Progenitor cell of endocrine pancreas (in vitro differentiated cells): Measurements from ENCODE around the gene POLR3H. TPM values are rescaled to one million over a fixed set of nuclear protein-coding genes. Genes with fewer than 3 reads are reported as not detected.
"Not testable (repeated sequence)": the region's sequence is repeated elsewhere in the genome, so short reads cannot be mapped to it uniquely, and the experiment has no call there.

Experiments
- DNase-seq: peaks from one replicate; pipeline ENCODE4 v3.0.0; 2021; ENCODE audit warnings: low spot score; ENCODE audit not compliant: unreplicated experiment
- H3K27ac Mint-ChIP-seq: 2 replicates; pipeline ENCODE4 v1.8.0; 2021; ENCODE audit warnings: mild to moderate bottlenecking, moderate library complexity, mixed read lengths
- H3K27me3 Mint-ChIP-seq: 2 replicates; pipeline ENCODE4 v1.8.0; 2021; ENCODE audit warnings: mixed read lengths
- H3K36me3 Mint-ChIP-seq: 2 replicates; pipeline ENCODE4 v1.8.0; 2022; ENCODE audit warnings: mixed read lengths; ENCODE audit not compliant: insufficient read depth
- H3K4me1 Mint-ChIP-seq: 2 replicates; pipeline ENCODE4 v1.8.0; 2021; ENCODE audit warnings: low read depth, mixed read lengths
- H3K4me3 Mint-ChIP-seq: 2 replicates; pipeline ENCODE4 v1.8.0; 2021; ENCODE audit warnings: low read depth, mild to moderate bottlenecking, moderate library complexity, mixed read lengths
- H3K9me3 Mint-ChIP-seq: 2 replicates; pipeline ENCODE4 v1.8.0; 2021; ENCODE audit warnings: low read depth, mixed read lengths
- total RNA-seq: library from RNA; stranded (reverse); gene quantifications from 2 replicates; pipeline ENCODE4 v1.2.1, GENCODE V29; 2021
- TF ChIP-seq, protein P1 (sequence below): fragments of 200-600 bp; sonication (generic); IDR thresholded peaks from one replicate; pipeline ENCODE4 v1.5.0; 2021; ENCODE audit warnings: antibody characterized with exemption, mild to moderate bottlenecking; ENCODE audit not compliant: unreplicated experiment

Gene POLR3H
- total RNA-seq, 1 donor from 2014 or later: 44.1 TPM

GRCh38 chr22:41560095-41560471, 15.8 kb upstream of the POLR3H start:
- Mint-ChIP-seq H3K36me3 (no peaks in the 10 kb centered on the region), H3K4me3 (no peak overlapping the region), H3K27ac (peak overlapping the region; percentile 7), H3K9me3 (no peaks in the 10 kb centered on the region), H3K4me1 (peaks cover 18% of the 10 kb centered on the region), H3K27me3 (peaks cover 4% of the 10 kb centered on the region)
- DNase-seq: no peak
- TF ChIP-seq, protein P1, sequence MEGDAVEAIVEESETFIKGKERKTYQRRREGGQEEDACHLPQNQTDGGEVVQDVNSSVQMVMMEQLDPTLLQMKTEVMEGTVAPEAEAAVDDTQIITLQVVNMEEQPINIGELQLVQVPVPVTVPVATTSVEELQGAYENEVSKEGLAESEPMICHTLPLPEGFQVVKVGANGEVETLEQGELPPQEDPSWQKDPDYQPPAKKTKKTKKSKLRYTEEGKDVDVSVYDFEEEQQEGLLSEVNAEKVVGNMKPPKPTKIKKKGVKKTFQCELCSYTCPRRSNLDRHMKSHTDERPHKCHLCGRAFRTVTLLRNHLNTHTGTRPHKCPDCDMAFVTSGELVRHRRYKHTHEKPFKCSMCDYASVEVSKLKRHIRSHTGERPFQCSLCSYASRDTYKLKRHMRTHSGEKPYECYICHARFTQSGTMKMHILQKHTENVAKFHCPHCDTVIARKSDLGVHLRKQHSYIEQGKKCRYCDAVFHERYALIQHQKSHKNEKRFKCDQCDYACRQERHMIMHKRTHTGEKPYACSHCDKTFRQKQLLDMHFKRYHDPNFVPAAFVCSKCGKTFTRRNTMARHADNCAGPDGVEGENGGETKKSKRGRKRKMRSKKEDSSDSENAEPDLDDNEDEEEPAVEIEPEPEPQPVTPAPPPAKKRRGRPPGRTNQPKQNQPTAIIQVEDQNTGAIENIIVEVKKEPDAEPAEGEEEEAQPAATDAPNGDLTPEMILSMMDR: no peak

DNA sequence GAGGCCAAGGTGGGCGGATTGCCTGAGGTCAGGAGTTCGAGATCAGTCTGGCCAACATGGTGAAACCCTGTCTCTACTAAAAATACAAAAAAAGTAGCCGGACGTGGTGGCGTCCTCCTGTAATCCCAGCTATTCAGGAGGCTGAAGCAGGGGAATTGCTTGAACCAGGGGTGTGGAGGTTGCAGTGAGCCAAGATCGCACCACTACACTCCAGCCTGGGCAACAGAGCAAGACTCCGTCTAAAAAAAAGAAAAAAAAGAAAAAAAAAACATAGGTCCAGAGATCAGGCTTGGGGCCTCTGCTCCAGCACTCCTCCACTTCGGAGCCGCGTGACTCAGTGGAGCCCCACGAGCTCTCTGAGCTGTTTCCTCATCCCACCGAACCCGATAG, 14.0 kb upstream of the POLR3H start:
- DNase-seq, H3K9me3 Mint-ChIP-seq, H3K27me3 Mint-ChIP-seq, H3K4me3 Mint-ChIP-seq, H3K27ac Mint-ChIP-seq, H3K36me3 Mint-ChIP-seq: not testable (repeated sequence)
- peaks cover 18% of the 10 kb centered on the region for H3K4me1 Mint-ChIP-seq

GRCh38 chr22:41557401-41558240, 13.4 kb upstream of the POLR3H start:
- Mint-ChIP-seq H3K9me3 (no peaks in the 10 kb centered on the region), H3K27me3 (peaks cover 4% of the 10 kb centered on the region), H3K27ac (peak overlapping the region; percentile 82), H3K36me3 (no peaks in the 10 kb centered on the region), H3K4me1 (peaks cover 18% of the 10 kb centered on the region), H3K4me3 (peak overlapping the region; percentile 23)
- TF ChIP-seq, protein P1: no peak
- DNase-seq: no peak

DNA sequence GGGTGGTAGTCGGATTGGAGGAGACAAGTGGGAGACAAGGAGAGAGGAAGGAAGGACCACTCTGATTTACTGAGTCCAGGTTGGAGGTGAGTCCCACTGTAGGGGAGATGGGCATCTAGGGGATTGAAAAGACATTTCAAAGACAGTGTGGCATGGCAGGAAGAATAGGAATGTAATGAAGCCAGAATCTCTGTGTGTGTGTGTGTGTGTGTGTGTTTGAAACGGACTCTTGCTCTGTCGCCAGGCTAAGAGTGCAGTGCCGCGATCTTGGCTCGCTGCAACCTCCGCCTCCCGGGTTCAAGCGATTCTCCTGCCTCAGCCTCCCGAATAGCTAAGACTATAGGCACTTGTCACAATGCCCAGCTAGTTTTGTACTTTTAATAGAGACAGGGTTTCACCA, 12.3 kb upstream of the POLR3H start:
- Mint-ChIP-seq H3K36me3 (no peaks in the 10 kb centered on the region), H3K4me1 (peaks cover 18% of the 10 kb centered on the region), H3K4me3 (no peak overlapping the region), H3K27me3 (peaks cover 4% of the 10 kb centered on the region), H3K9me3 (no peaks in the 10 kb centered on the region), H3K27ac (no peak overlapping the region)
- DNase-seq: no peak
- TF ChIP-seq, protein P1: no peak

- no peak overlapping the region for H3K27ac Mint-ChIP-seq
These were observed 11.2 kb upstream of the POLR3H start for GRCh38 chr22:41555325-41555982.

More at GRCh38 chr22:41555325-41555982, 11.2 kb upstream of the POLR3H start:
- Mint-ChIP-seq H3K36me3 (no peaks in the 10 kb centered on the region), H3K9me3 (no peaks in the 10 kb centered on the region), H3K27me3 (no peaks in the 10 kb centered on the region), H3K4me3 (no peak overlapping the region), H3K4me1 (peaks cover 10% of the 10 kb centered on the region)
- DNase-seq: no peak
- TF ChIP-seq, protein P1: no peak
